GM18873 (cell line): ENCODE results near the gene L3MBTL4.

Source experiments
- ATAC-seq: cut with Tn5 transposase; IDR thresholded peaks from one replicate; pipeline ENCODE4 v1.9.1; 2021; ENCODE audit warnings: mild to moderate bottlenecking, moderate library complexity, moderate number of reproducible peaks; ENCODE audit not compliant: unreplicated experiment, low FRiP score

L3MBTL4 gene

GRCh38 chr18:5975111-5976002, 439.4 kb downstream of the L3MBTL4 start:
- ATAC-seq = peak; percentile 75

- ATAC-seq = no peak
Observed at GRCh38 chr18:5974696-5975095, 440.0 kb downstream of the L3MBTL4 start.

DNA sequence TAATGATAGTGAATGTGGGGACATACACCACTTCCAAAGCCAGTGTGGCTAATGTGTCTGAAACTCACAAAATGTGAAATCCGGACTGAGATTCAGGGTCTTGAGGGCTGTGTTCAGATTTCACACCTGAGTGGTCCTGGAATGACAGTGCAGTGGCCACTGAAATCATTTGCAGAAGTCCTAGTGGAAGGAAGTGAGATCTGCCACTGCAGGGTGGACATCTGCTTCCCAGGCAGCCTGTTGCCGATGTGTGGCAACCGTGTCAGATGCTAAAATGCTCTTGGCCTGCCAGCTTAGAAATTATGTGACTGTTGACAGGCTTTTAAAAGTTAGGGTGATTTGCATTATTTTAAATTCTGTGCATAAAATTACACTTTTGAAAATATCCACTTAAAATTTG, 441.6 kb downstream of the L3MBTL4 start:
- ATAC-seq = no peak

- peak; percentile 44 for ATAC-seq
Observed at GRCh38 chr18:5972298-5972697, 442.4 kb downstream of the L3MBTL4 start.

DNA sequence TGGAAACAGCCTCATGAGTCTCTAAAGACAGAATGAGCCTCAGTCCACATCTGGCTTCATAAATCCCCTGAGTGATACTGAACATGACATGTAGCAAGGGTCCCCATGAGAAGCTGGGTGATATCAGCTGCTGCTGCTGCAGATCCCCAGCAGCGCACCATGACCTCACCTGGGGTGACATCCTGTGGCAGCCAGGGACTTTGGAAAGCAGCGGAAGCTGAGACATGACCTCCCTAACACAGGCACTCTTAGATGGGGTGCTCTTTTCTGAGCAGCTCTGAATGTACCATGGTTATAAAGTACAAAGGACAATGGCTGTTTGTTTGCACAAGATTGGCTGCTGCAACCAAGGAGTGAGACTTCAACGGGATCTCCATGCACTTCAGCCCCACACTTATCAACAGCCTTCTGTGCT, 444.7 kb downstream of the L3MBTL4 start:
- no peak for ATAC-seq

GRCh38 chr18:5969355-5969988, 445.2 kb downstream of the L3MBTL4 start:
- ATAC-seq = no peak

GRCh38 chr18:5967666-5968065, 447.0 kb downstream of the L3MBTL4 start:
- no peak for ATAC-seq

- ATAC-seq = no peak
Observed at GRCh38 chr18:5967007-5967406, 447.7 kb downstream of the L3MBTL4 start.

DNA sequence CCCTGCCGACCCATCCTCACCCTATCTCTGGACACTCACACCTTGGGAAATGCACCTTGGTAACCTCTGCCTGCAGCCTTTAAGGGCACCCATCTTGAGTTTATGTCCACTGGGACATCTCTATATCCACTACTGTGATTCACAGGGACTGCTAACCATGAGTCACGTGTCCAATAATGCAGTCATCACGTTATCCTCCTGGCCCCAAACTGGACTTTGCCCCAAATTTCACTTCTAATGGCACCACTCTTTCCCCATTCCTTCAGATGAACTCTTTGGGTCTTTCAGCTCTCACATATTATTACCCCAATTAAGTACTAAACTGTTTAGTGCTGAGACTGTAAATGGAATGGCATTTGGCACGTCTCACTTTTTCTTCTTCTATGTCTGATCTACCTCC, 448.2 kb downstream of the L3MBTL4 start:
- ATAC-seq = no peak

DNA sequence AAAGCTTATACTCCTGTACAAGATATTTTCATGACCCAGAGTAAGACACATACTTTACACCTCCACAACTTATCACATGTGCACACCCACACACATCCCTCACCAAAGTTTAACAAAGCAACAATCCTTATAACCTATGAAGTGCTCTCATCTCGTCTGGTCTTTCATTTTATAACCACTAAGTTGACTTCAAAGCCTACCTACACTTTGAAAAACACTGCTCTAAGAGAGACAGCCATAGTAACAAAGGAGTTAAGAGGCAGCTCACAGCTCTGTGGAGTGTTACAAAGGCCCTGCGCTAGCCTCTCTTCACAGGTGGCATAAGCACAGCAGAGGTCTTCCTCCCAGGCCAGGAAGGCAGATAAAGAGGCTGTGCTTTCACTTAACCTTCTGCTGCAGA, 449.7 kb downstream of the L3MBTL4 start:
- no peak for ATAC-seq

DNA sequence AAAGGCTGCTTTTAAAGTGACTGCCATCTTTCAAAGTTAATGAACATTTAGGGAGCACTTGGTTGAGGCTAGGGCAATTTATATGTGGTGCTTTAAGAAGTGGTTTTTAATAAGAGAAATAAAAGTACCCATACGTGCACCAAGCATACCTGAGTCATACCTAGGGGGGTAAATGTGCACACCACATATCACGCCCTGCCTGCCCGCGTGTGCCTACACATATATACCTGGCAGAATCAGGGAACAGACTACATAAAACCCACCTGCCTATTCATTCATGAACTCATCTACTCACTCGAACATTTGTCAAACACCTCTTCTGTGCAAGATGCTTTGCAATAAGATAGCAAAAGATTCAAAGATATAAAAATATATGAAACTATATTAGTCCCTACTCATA, 450.1 kb downstream of the L3MBTL4 start:
- ATAC-seq = no peak

DNA sequence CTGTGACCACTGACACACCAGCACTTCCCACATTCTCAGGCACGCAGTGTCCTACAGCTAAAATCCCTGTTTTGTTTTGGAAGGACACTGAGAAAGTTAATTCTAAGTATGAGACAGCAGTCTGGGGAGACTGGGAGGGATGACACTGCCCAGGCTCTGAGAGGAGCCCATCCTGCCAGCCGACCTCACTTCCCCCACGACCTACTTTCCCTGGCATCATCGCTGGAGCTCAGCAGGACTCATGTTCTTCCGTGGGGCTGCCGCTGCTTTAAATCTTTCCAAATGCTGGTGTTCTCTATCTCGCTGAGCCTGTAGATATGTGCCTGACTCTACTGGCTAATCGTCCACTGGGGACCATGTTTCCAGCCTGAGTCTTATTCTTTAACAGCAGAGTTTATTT, 450.6 kb downstream of the L3MBTL4 start:
- no peak for ATAC-seq

GRCh38 chr18:5963267-5963666, 451.4 kb downstream of the L3MBTL4 start:
- ATAC-seq = no peak

GRCh38 chr18:5962362-5962761, 452.3 kb downstream of the L3MBTL4 start:
- no peak for ATAC-seq

DNA sequence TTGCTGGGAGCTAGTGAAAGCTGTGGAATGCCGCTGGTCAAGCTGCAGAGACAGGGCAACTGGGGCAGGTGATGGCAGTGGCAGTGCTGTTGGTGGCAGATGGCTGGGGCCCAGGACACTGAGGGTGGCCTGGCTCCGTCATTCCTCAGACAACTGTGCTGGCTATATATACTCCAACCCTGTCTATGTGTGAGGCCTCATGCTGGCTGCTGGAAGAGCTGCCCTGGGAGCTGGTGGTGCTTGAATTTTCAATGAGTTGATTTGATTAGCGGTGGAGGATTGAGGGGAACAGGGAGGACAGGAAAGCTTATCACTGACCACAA, 452.9 kb downstream of the L3MBTL4 start:
- ATAC-seq = no peak

DNA sequence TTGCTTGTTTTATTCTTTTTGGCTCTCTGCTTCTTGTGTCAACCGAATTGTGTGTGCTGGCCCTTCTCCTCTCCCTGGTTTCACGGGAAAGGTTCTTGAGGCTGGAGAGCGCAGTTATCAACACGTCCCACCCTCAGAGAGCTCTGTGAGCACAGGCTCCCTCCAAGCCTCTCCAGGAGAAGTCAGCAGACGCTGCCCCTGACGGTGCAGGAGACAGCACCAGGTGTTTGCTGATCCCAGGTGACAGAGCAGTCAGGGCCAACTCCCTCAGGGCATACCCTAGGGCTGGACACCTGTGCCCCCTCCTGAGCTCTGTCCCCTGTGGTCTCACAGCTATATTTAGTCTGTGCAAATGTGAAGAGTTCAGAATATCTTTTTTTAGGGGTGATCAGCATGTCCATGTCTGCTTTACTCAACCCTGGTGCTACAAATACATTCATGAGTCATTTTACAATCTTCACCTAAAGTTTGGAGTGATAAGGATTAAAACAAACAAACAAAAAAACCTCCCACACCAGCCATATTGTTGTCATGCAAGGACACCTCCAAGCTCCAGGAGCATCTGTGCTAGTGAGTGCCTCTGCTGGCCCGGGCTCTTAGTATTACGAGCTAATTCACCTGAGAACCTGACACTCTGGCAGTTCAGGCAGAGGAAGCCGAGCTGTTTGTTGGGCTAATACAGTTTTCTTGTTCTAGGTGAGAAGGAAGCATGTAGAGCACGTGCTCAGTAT, 453.4 kb downstream of the L3MBTL4 start:
- no peak for ATAC-seq

DNA sequence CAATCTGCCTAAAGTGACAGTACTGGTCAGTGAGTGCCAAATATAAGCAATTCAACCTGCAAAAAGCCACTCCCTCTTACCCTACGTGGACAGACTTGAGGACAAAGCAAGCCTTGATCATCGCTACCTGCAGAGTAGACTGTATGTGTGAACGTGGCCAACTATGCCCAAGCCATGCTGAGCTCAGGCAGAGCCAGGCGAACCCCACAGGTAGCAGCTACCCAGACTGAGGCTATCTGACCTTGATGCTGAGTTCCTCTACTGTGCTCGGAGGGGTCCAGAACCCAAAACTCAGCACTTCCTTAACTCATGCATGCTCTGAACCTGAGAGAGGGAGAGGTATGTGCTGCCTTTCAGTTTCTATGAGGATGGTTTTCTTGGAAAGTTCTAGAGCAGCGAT, 455.9 kb downstream of the L3MBTL4 start:
- no peak for ATAC-seq

- no peak for ATAC-seq
Observed at GRCh38 chr18:5955861-5956260, 458.9 kb downstream of the L3MBTL4 start.

DNA sequence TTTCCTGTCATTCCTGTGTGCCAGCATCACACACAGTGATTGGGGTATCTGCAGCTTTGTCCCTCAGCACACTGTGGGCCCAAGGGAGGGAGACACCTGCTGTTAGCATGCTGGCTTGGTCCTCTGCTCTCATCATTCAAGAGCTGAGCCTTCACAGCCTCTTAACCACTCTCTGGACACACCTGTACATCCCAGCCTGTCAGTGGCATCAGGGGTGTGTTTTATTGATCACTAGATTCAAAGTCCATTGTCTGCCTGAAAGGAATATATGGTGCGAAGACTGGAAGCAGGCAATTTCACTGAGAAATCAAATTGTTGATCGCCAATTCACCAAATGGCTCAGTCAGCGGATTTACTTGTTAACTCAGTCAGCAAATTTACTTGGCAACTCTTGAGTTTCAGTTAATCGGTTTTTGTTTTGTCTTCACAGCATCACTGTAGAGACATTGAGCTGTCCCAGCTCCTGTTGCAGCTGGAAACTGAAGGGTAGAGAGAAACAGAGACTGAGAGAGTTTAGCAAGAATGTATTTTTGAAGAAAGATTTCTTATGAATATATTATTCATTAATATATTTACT, 463.1 kb downstream of the L3MBTL4 start:
- ATAC-seq = no peak

DNA sequence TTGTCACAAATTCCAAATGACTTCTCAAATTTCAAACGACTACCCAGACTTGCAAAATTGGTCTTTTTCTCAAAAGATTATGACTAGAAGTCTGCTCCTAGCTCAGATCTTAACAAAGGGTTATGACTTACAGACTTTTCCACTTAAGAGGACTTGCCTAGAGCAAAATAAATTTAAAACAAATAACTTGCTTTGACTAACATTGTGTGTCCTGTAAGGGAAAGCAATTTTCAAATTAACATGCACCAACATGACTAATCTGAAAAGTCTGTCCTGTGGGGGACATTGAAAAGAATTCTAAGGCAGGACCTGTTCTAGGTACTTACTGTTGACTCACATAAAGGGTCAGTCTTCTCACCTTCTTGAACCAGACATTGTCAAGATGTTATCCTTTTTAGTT, 465.9 kb downstream of the L3MBTL4 start:
- no peak for ATAC-seq

DNA sequence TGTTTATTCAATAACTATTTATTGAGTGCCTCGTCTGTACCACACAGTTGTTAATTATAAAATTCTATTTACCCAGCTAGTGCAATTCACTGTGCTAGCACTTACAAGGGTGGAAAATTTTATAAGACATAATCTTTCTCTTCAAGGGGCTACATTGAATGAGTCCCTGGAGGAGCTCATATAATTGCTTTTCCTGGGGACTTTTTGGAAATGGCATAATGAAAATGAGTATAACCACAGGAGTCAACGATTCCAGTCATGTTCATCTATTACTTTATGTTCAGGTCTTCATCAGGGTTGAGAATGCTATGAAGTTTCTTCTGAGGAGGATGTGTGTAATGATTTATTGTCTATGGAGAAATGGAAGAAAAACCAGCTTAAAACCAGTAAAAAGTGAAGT, 466.5 kb downstream of the L3MBTL4 start:
- no peak for ATAC-seq
